ENCODE data around the gene TMEM240.
"Not testable (repeated sequence)": the region's sequence is repeated elsewhere in the genome, so short reads cannot be mapped to it uniquely, and the experiment has no call there.

Gene TMEM240

DNA sequence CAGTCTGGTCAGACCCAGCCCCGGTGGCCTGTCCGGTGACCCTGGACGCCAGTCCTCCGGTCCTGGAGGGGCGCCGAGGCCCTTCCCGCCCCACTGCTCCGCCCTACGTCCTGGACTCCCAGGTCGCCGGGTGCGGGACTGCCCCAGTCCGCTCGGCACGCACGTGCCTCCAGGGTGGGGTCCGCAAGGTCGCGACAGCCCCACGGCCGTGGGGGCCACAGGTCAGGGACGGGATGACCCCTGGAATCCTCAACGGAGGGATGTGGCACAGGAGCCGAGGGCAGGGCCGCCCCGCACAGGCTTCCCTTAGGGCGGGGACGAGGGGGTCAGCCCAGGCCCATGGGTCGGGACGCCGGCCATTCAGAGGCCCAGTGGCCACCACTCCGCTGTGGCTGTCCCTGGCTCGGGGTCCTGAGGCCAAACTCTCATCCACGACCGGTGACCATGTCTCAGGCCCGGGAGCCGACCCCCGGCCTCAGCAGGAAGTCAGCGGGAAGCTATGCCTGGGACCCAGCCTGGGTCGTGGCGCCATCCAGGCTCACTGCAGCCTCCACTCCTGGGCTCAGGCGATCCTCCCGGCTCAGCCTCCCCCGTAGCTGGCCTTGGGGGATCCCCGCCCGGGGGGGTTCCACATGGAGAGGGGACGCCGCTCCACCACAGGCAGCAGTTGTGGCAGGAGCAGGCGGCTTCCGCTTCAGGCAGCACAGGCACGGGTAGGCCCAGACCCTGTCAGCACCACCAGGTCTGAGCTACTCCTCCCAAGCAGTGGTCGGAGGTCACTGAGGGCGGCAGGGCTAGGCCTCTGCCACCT is 599 bp upstream of the TMEM240 start:
- no peak for DNase-seq (ENCODE audit: low read depth)

DNA sequence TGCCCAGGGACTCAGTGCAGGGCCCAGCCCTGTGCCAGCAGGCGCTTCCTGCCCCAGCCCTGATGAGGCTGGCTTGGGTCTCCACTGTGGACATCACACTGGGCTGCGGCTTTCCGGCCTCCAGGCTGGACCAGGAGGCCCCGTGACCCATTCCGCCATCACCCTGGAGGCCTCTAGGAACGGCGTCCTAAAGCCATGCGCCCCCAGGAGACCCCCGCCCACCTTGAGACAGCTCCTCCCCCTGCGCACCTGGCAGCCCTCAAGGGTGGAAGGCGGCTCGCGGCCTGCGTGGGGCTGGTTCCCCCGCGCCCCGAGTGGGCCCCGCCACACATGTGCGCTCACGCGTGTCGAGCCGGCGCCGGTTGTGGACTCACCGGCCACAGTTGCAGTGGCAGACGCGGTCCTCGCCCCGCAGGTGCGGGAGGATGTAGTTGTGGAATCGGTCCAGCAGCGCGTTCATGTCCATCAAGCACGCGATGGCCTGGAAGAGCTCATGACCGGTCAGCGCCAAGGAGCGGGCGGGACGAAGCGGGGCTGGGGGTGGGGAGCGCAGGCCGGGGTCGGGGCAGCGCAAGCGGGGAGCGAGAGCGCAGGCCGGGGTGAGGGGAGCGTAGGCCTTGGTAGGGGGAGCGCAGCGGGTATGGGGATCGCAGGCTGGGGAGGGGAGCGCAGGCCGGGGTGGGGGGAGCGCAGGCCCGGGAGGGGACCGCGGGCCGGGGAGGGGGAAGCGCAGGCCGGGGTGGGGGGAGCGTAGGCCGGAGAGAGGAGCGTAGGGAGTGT is 924 bp downstream of the TMEM240 start:
- DNase-seq (ENCODE audit: low read depth): no peak

DNA sequence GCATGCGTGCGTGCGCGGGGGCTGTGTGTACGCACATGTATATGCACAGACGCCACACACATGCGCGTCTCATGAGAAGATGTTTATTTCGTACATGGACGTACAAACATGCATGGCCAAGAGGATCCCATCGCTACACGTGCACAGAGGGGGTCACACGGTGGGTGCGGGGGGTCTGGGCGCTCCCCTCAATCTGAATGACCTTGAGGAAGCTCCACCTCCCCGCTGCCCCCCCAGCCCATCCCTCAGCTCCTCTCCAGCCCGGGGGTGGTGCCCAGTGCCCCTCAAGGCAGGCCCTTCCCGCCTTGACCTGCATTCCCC is 1.5 kb downstream of the TMEM240 start:
- no peak for DNase-seq (ENCODE audit: low read depth)

DNA sequence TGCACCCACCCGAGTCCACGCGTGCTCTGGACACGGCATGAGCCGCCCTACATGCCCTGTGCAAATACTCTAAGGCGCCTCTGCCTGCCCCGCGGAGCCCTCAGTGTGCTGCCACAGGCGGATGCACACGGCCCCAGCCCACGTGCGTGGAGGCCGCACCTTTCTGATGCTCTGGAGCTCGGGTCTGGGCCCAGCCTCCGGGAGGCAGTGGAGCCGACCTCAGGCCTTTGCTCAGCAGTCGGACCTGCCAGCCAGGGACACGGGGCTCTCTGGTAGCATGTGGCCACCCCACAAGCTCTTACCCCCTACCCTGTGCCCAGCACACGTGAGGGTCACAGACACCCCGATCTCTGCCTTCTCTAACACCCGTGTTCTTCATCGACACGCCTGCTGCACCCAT is 2.1 kb downstream of the TMEM240 start:
- no peak for DNase-seq (ENCODE audit: low read depth)

DNA sequence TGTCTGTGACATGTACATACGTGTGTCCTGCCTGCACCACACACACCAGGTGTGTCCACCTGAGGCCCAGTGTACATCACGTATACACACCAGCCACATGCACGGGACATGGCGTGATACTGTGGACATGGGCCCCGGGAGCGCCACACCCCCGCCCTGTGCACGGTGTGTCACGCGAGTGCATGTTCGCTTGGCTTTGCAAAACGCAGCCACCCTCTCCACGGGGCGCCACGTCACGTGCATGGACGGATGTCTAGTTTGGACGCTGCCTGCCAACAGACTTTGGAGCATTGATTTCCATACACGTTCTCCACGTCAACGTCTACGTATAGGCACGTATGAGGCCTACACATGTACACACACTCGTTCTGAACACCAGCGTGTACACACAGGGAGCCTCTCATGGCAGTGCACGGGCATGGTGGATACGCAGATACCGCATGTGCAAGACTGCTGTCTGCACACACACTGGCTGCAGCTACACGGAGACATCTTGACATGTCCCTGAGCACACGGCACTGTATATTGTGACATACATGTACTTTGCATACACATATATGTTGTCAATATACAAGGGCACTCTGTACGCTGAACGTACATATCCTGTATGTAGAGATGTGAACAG is 2.7 kb downstream of the TMEM240 start:
- DNase-seq (ENCODE audit: low read depth): no peak

DNA sequence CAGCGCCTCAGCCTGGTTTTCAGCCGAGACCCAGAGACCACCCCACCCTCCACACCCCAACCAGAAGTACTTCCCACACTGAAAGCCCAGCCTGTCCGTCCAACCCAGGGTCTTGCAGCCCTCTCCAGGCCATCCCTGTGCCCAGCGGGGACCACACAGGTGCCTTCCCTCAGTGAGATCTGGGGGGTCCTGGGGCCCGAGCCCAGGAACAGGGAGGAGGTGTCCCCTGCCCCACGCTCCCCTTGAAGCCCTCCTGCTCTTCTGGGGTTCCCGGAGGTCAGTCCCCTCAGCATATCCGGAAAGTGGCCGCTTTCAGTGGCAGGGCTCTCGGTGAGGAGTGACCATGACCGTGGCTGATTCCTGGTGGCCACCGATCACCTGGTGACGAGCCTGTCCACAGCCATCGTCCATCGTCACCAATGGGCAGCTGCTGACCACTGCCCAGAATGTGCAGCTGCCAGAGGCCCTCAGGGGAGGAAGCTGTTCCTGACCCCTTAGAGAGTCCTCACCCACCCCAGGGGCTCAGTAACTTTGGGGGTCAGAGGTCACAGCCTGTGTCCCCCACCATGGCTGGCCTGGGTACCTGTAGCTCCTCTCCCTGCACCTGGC is 3.4 kb downstream of the TMEM240 start:
- no peak for DNase-seq (ENCODE audit: low read depth)

DNA sequence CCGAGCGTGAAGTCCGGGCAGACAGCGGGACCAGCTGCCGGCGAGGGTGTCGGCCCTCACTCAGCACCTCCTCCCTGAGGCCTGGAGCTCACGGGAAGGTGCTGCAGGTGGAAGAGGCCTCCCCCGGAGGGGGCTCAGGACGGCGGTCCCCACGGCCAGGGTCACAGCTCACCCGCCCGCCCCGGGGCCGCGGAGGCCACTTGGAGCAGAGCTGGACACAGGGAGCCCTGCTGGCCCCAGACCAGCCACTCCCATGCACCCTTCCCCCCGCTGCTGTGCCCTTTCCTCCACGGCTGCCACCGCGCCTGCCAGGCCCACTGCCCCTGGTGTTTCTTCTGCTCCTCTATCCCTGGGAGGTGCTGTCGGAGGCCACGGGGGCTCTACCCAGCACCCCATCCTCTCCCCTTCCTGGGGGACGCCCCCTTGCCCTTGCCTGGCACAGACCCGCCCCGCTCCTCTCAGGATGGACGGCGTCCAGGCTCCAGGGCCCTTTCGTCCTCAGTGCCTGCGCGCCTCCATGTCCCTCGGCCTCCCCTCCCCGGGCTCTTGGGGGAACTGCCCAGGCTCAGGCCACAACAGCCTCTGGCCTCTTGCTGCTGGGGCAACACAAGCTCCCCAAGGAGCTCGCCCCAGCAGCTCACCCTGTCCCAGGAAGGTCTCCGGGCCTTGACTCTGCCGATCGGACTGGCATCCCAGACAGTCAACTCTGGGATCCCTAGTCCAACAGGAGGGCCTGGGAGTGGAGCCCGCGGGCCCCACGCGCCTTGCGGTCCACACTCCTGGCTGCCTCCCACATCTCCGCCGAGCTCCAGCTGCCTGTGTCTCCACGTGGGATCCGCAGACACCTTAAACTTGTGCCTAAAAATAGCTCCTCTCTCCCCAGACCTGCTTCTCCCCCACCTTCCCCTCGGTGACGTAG is 4.1 kb downstream of the TMEM240 start:
- DNase-seq (ENCODE audit: low read depth): no peak

DNA sequence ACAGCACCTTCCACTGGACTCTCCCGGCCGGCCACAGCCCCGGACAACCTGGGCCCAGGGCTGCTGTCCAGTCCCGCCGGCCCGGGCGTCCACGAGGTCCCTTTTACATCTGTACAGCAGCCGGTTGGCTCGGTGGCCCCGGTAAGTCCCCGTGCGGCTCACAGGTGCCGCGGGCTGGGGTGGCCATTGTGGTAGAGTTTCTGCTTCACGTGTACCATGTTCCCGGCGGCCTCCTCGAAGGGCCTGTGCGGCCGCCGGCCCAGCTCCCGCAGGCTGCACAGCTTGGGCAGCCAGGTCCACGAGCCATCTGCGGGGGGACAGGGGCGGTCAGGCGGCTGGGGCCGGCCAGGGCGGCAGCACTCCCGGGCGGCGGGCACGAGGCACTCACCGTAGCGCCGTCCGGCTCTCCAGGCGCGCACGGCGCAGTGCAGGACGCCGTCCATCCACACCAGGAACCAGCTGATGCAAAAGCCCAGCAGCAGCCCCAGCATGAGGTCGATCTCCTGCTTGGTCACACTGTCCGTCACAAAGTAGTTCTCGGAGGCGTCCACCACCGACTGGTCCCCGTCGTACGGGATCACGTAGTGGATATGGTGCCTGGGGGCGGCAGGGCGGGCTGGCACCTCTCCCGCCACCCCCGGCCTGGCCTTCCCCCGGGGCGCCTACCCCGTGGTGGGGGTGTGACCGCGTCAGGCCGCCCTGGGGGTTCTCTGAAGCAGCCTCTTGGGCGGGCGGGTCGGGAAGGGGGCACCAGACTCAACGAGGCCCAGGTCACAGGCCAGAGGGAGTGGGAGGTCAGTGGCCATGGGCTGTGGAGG is 5.0 kb downstream of the TMEM240 start:
- DNase-seq (ENCODE audit: low read depth): no peak

DNA sequence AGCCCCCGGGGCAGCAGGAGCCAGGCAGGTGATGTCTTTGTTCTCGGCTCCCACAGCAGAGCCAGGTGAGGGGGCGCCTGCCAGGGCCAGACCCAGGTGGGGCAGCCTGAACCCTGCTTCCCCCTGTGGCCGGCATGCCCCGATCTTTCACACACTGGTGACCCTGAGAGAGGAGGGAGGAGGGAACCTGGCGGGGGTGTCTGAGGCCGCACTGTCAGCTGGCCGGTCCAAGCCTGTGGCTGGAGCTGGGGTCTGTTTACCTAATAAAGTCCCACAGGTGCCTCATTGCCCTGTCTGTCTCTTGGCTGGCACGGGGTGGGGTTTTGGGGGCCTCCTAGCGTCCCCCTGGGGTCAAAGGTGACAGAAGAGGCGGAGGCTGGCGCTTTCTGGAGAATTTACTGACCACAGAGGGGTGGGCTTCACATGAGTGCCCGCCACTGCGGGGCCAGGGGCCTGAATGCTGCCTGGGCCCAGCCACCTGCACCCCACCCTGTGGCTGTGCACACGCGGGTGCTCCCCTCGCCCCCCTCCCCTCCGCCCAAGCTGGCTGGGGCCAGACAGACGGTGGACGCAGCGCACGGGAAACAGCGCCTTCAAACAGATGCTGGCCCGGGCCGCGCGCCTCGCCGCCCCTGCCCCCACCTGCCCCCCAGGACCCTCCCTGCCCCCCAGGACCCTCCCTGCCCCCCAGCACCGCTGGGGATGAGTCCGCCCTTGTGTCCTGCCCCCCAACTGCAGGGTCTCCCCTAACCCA is 5.8 kb downstream of the TMEM240 start:
- no peak for DNase-seq (ENCODE audit: low read depth)

DNA sequence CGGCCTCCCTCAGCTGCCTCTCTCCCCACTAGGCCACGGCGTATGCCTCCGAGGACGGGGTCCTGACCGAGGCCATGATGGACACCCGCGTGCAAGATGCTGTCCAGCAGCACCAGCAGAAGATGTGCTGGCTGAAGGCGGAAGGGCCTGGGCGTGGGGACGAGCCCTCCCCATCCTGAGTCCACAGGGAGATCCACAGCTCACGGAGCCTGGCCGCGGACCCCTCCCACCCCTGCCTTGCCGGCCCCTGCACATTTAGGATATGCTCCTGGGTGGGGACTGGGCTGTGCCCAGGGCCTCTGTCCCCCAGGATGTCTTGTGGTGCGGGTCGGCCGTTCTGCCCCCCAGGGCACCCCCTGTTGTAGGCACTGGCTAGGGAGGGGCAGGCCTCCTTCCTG is 6.5 kb downstream of the TMEM240 start:
- not testable (repeated sequence) for DNase-seq (ENCODE audit: low read depth)

DNA sequence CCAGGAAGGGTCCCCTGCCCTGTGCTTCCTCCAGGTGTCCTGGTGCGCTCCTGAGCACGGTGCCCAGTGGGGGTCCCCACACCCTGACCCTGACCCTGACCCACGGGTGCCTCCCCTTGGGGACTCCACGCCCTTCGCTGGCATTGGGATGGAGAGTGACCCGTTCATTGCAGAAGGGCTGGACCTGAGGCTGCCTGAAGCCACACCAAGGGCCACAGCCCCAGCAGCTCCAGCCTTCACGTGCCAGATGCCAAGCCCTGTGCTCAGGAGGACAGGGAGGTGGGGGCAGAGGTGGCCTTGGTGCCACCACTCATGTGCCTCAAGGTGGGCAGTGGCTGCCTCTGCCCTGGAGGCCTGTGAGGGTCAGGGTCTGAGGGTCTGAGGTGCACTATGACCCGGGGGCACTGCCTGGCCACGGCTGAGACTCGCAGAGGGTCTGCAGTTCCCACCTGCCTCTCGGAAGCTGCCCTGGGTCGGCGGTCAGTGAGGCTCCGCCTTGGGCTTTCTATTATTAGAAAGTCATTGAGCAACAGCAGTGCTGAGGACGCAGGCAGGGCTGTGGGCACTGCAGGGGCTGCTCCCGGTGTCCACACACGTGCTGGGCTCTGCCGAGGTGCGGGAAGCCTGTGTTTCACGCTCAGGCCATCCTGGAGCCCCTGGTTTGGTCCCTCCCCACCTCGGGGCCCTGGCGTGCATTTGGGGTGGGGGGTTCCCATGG is 7.1 kb downstream of the TMEM240 start:
- DNase-seq (ENCODE audit: low read depth): not testable (repeated sequence)

DNA sequence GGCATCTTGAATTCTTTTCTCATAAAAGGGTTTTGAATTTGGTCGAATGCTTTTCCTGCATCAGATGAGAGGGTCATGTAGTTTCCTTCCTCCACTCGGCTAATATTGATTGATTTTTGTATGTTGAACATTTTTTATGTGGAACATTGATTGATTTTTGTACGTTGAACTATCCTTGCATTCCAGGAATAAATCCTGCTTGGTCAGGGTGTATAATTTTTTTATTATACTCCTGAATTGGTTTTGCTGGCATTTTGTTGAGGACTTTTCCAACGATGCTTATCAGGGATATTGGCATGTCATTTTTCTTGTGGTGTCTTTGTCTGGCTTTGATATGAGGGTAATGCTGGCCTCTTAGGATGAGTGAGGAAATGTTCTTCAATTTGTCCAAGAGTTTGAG is 8.5 kb downstream of the TMEM240 start:
- DNase-seq (ENCODE audit: low read depth): no peak

DNA sequence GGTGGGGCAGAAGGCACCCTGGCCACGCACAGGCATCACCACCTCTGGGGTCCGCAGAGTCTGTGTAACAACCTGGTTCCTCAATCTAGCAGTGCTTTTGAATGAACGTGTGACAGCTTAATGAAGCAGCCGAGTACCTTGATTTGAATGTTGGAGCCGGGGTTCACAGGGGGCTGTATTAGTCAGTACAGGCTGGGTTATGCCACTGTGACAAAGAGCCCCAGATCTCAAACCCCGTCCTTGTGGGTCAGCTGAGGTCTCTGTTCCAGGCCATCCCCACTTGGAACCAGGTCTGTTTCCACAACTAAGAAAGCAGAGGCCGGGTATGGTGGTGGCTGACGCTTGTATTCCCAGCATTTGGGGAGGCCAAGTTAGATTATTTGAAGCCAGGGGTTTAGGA is 10.5 kb downstream of the TMEM240 start:
- DNase-seq (ENCODE audit: low read depth): no peak

DNA sequence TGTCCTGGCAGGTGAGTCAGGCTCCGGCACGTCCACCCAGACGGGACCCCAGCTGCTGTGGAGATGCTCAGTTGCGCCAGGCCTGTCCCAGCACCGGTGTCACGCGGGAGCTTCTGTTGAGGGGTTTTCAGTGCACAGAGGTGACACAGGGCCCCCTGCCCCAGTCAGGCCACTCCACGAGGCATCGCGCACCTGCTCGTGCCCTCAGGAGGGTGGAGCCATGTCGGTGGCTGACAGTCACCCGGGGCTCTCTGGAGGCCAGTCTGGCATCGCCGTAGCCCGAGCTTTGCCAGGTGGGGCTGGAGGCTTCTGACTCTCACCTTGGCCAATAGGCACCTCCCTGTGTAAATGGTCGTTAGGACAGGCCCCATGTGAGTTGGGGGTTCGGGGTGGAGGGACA is 11.1 kb downstream of the TMEM240 start:
- DNase-seq (ENCODE audit: low read depth): no peak

DNA sequence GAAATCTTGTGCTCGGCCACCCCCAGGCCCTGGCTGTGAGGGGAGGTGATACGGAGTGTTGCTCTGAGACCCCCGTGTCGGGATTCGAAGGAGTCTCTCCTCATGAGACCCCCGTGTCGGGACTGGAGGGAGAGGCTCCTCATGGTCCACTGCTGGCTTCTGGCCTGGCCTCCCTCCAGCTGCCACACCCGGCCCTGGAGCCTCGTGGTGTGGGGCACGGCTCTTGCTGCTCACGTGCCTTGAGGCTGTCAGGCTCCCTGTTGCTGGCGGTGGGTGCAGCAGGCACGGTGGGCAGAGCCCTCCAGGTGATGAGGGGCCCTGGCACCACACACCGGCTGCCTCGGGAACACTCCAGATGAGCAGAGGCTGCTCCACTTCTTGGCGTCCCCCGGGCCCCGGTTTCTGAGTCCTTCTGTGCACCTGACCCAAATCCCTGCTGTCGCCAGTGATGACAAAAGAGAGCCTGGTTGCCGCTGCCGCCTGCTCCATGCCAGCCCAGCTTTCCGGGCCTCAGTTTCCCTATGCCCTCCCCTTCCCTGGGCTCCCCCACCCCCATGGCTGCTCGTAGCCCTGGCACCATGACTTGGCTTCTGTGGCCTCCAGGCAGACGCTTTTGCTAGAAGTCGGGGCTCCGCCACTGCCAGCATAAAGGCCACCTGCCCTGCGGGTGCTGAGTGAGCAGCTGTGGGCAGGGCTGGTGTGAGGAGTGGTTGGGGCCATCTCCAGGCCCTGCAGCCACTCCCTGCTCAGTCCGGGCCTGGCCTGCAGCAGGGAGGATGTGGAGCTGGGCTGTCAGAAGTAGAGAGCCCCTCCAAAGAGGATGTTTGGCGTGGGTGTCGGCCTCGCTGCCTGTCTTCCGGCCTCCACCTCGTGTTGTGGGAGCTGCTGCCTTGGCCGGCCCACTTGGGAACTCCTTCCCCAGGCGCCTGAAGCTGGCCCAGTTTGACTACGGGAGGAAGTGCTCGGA is 11.8 kb downstream of the TMEM240 start:
- no peak for DNase-seq (ENCODE audit: low read depth)

DNA sequence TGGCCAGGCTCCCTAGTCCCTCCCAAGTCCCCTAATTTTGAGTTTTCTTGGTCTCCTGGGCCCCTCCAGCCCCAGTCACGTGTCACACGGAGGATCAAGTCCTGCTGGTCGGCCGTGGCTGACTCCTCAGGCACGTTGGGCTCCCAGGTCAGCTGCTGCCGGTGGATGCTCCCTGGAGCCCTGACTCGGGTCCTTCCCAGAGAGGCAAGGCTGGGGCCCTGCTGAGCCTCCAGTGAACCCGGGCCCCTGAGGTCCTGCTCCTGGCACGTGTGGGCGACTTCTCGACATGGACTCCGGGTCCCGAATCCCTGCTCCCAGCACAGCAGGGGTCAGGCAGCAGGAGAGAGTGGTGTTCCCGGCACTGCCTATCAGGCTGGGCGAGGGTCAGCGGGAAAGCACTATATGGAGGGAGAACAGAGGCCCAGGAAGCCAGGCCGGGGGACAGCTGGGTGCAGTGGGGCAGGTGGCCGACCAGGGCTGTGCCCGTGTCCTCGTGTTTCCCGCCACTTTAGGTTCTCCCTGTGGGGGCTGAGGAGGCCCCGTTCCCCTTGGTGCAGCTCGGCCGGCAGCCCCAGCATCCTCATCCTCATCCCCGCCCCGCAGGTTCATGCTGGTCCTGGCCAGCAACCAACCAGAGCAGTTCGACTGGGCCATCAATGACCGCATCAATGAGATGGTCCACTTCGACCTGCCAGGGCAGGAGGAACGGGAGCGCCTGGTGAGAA is 13.2 kb downstream of the TMEM240 start:
- no peak for DNase-seq (ENCODE audit: low read depth)

DNA sequence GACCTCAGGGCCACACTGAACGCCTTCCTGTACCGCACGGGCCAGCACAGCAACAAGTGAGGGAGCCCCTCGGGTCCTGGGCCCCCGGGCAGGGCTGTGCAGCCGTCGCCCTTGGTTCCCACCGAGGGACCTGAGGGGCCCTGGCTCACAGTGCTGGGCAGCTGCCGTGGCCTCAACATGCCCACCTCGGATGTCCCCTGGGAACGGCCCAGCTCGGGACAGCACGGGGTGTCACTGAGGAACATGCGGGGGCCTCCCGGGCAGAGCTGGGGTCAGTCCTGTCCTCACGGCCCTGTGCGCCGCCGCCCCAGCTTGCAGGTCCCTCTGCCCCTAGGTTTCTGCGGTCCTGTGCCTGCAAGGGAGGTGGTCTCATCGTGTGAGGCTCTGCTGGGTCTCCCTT is 13.9 kb downstream of the TMEM240 start:
- DNase-seq (ENCODE audit: low read depth): not testable (repeated sequence)
